Lung (tissue), 12 donors: ENCODE data around the gene ARHGAP15. TPM values are rescaled to one million over a fixed set of nuclear protein-coding genes. Genes with fewer than 3 reads are reported as not detected.

Source experiments
- ATAC-seq: fragments of 200-7000 bp; cut with Tn5 transposase; one replicate; pipeline ENCODE4 v1.9.1; 2020; ENCODE audit warnings: moderate number of reproducible peaks; ENCODE audit not compliant: insufficient read depth, low FRiP score
- DNase-seq, 3 donors: peaks; one replicate each; pipeline ENCODE4 v3.0.0-alpha.2; 2013 to 2017
- H3K27ac ChIP-seq, 2 donors: one replicate each; pipeline ENCODE4 v1.5.1; 2013; ENCODE audit warnings: mild to moderate bottlenecking in 2 of 2, moderate library complexity in 2 of 2, control low read depth in 1 of 2, inconsistent platforms in 1 of 2, low read depth in 1 of 2, low read length in 1 of 2
- H3K27me3 ChIP-seq, 3 donors: one replicate each; pipeline ENCODE4 v1.5.1; 2013; ENCODE audit warnings: low read length in 2 of 3; ENCODE audit not compliant: control insufficient read depth in 3 of 3, insufficient read depth in 3 of 3
- H3K36me3 ChIP-seq, 4 donors: one replicate each; pipeline ENCODE4 v1.5.1; 2013; ENCODE audit warnings: low read length in 4 of 4, mild to moderate bottlenecking in 1 of 4, moderate library complexity in 1 of 4; ENCODE audit not compliant: control insufficient read depth in 4 of 4, insufficient read depth in 4 of 4
- H3K4me1 ChIP-seq, 5 donors: one replicate each; pipeline ENCODE4 v1.5.1; 2013; ENCODE audit warnings: low read length in 5 of 5, mild to moderate bottlenecking in 2 of 5, moderate library complexity in 1 of 5; ENCODE audit not compliant: control insufficient read depth in 5 of 5, insufficient read depth in 5 of 5
- H3K4me3 ChIP-seq: one replicate; pipeline ENCODE4 v1.5.1; 2013; ENCODE audit warnings: mild to moderate bottlenecking, control low read depth, moderate library complexity
- H3K9ac ChIP-seq, 2 donors: one replicate each; pipeline ENCODE4 v1.5.1; 2013; ENCODE audit warnings: low read length in 2 of 2, control low read depth in 1 of 2; ENCODE audit not compliant: insufficient read depth in 1 of 2
- H3K9me3 ChIP-seq, 4 donors: one replicate each; pipeline ENCODE4 v1.5.1; 2013; ENCODE audit warnings: low read length in 3 of 4, mild to moderate bottlenecking in 1 of 4, moderate library complexity in 1 of 4; ENCODE audit not compliant: control insufficient read depth in 4 of 4, insufficient read depth in 3 of 4
- CTCF ChIP-seq: IDR thresholded peaks from 2 replicates; pipeline ENCODE4 v1.5.1; 2012; ENCODE audit warnings: mild to moderate bottlenecking; ENCODE audit errors: control extremely low read depth, extremely low read depth
- WGBS, 2 donors: extraction: QIAGEN DNeasy Blood & Tissue Kit; methylation state at CpG; one replicate each; pipeline ENCODE4 v1.1.7; 2013; 5-methylcytosine and 5-hydroxymethylcytosine counted together
- polyA plus RNA-seq, 2 donors: library from polyadenylated mRNA; stranded (reverse); fragments of 200-250 nt; gene quantifications; one replicate each; pipeline ENCODE4 v1.2.1, GENCODE V29; 2013
- total RNA-seq, 2 donors: library from RNA; depleted of rRNA in 1 of 2; stranded (reverse); fragments of >200 nt in 1 of 2; gene quantifications; one replicate each; pipeline ENCODE4 v1.2.1, GENCODE V29; 2014 to 2021
- donor health status: control.
- donor health status: control.
- donor health status: Bipolar disorder and iron deficiency.
- donor health status: healthy.
- donor health status: DM: yes; HTN: yes; CAD: no.

Gene ARHGAP15
- total and polyA plus RNA-seq, 4 donors, result 5.9 to 74.3 (median 13.2) TPM

- Histone ChIP-seq H3K9me3 (no peaks in the 10 kb centered on the region), H3K4me3 (no peak overlapping the region), H3K9ac (no peak overlapping the region), H3K36me3 (peaks cover 0 to 1% (median 0%) of the 10 kb centered on the region in 4 donors), H3K4me1 (peaks cover 0 to 12% (median 4%) of the 10 kb centered on the region in 5 donors), H3K27me3 (no peaks in the 10 kb centered on the region), H3K27ac (no peak overlapping the region)
- TF ChIP-seq CTCF, result no peak
- whole genome bisulfite sequencing, 2 donors, result 68 to 74% methylated on average over 6 of the region's 6 CpGs
- DNase-seq (peak; percentile 24 to 63 (median 60)), ATAC-seq (no peak)
These were observed 556.3 kb downstream of the ARHGAP15 start for GRCh38 chr2:143685421-143686078.

GRCh38 chr2:143686585-143687164 is 557.5 kb downstream of the ARHGAP15 start:
- Histone ChIP-seq H3K9ac (no peak overlapping the region), H3K27ac (no peak overlapping the region), H3K36me3 (no peaks in the 10 kb centered on the region), H3K9me3 (no peaks in the 10 kb centered on the region), H3K4me1 (peaks cover 0 to 21% (median 10%) of the 10 kb centered on the region in 5 donors), H3K4me3 (no peak overlapping the region), H3K27me3 (no peaks in the 10 kb centered on the region)
- peak in 1 of 3 donors; percentile 31 for DNase-seq
- 66 to 71% methylated on average over 5 of the region's 5 CpGs for WGBS, 2 donors
- TF ChIP-seq CTCF, result peak; percentile 8
- no peak for ATAC-seq

- ATAC-seq, result no peak
These were observed 559.0 kb downstream of the ARHGAP15 start for GRCh38 chr2:143688248-143688647.

More at GRCh38 chr2:143688248-143688647, 559.0 kb downstream of the ARHGAP15 start:
- TF ChIP-seq CTCF, result no peak
- H3K27me3 ChIP-seq, result no peaks in the 10 kb centered on the region
- no peaks in the 10 kb centered on the region for H3K9me3 ChIP-seq
- H3K36me3 ChIP-seq, result no peaks in the 10 kb centered on the region
- H3K4me3 ChIP-seq, result no peak overlapping the region
- H3K27ac ChIP-seq, result no peak overlapping the region
- no peak for DNase-seq
- H3K9ac ChIP-seq, result no peak overlapping the region
- H3K4me1 ChIP-seq, result peaks cover 0 to 19% (median 6%) of the 10 kb centered on the region in 5 donors
- 85 to 91% methylated on average over 2 of the region's 2 CpGs for WGBS, 2 donors
